GM21786 (cell line): ENCODE results near the gene RIN3.

Source experiments
- ATAC-seq: cut with Tn5 transposase; IDR thresholded peaks from one replicate; pipeline ENCODE4 v1.9.1; 2021; ENCODE audit not compliant: unreplicated experiment

RIN3 gene

DNA sequence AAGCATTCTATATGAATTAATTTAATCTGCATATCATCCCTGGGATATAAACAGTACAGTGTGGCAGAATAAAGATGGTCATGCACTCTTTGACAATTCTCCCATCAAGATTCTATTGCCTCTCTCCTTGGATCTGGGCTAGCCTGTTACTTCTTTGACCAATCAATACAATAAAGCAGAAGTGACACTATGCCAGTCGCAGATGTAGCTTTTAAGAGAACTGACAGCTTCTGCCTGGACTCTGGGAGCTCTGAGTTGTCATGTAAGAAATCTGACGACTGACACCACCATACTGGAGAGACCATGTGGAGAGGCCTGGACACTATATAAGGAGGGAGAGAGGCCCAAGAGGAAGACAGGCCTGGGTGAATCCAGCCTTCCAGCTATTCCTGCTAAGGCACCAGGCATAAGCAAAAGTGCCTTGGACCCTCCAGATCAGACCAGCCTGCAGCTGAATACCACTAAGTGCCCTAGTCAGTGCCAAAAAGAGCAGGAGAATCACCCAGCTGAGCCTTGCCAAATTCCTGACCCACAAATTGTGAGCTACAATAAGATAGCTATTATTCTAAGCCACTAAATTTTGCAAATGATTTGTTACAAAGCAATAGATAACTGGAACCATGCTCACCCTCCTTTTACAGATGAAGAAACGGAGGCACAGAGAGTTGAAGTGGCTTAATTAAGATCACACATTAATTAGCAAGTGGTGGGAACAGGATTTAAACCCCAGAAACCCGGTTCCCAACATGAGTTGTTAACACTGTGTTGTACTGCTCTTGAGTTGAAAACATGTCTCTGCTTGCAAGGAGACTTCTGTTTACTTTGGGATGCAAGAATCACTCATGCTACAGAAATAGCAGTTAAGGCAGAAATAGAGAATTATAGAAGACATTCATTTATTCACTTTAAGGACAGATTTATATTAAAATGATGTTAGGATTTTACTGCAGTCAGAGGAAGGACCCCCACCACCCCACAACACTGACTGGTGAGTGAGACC, 84.6 kb downstream of the RIN3 start:
- no peak for ATAC-seq

DNA sequence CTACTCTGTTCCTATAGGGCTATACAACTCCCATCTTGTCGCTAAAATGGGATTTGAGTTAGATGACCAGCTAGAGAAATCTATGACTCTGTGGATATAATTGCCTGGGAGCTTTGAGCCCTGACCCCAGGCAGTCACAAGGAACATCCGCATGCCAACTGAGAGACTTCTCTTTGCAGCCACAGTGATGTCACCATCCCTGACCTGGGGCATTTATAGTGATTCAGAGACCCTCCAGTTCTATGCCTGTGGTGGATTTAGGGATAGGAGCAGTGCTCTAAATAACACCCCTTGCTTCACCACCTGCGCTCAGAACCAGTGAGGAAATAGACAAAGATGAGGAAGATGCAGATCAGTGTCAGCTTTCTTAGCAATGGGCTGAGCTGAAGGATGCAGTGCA, 86.2 kb downstream of the RIN3 start:
- no peak for ATAC-seq

DNA sequence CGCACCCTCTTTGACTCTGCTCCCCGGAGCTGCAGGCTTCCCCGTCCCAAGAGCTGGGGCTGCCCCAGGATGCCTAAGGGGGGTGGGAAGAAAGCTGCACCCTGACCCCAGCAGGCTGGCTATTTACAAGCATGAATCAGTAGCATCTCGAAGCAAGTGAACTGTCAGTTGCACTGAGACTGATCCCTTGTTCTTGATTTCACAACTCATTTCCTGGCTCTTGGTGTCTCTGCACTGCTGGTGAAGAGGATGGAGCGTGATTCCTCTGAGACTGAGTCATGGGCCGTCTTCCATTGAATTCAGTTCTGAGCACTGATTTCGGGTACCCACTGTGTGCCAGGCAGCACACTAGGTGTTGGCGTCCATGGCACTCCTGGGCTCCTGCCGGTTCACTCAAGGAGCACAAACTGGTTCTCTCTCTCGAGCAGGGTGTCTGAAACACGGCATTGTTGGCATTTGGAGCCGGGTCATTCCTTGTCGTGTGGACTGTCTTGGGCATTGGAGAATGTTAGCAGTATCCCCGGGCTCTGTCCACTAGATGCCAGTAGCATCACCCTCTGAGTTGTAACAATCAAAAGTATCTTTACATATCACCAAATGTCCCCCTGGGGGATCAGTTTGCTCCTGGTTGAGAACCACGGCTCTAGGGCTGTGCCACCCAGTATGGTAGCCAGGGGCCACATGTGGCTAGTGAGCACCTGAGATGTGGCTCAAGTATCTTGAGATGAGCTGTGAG, 86.9 kb downstream of the RIN3 start:
- no peak for ATAC-seq

DNA sequence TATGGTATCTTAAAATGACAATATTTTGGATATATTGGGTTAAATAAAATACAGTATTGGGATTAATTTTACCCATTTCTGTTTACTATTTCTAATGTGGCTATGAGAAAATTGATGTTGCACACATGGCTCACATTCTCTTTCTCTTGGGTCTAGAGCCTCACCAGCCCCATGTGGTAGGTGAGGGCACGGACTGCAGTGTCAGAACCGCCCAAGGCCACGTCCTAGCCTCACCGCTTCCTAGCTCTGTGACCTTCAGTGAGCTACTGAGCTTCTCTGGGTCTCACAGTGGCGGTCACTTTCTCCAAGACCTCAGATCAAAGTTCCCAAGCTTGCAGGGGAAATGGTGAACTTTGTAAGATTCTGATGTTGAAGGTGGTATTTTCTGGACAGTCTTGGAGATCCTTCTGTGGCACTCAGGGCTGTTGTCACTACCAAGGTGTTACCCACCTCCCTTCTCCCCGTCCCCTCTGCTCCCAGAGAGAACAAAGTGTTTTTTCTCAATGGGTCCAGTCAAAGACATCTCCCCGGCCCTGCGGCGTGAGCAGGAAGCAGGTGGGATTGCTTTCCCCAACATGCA, 87.6 kb downstream of the RIN3 start:
- ATAC-seq, result no peak

DNA sequence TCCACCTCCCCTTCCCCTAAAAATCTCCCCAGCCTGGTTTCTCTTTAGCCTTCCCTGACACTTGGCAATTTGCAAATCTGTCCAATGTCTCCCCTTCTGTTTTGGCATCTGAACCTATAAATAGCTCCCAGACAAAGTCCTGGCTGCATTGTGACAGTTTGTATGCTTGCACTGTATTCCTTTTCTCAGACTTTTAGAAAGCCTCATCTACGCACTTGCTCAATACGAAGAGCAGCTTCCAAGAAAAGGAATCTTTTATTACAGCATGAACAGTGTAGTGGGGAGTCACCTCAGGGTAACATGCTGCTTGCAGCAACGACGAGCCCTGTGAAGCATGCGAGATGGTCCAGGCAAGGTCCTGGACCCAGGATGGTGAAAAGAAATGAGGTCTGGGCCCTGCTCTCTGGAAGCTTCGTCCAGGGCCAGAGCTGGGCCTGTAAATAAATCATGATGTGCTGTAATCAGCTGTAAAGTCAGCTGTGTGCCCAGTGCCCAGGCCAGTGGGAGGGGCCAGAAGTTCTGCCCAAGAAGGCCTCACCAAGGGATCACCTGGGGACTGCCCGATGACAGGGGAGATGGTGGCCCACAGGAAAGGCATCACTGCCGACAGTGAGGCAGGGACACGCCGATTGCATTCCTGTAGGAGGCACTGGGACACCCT, 88.3 kb downstream of the RIN3 start:
- ATAC-seq, result no peak

DNA sequence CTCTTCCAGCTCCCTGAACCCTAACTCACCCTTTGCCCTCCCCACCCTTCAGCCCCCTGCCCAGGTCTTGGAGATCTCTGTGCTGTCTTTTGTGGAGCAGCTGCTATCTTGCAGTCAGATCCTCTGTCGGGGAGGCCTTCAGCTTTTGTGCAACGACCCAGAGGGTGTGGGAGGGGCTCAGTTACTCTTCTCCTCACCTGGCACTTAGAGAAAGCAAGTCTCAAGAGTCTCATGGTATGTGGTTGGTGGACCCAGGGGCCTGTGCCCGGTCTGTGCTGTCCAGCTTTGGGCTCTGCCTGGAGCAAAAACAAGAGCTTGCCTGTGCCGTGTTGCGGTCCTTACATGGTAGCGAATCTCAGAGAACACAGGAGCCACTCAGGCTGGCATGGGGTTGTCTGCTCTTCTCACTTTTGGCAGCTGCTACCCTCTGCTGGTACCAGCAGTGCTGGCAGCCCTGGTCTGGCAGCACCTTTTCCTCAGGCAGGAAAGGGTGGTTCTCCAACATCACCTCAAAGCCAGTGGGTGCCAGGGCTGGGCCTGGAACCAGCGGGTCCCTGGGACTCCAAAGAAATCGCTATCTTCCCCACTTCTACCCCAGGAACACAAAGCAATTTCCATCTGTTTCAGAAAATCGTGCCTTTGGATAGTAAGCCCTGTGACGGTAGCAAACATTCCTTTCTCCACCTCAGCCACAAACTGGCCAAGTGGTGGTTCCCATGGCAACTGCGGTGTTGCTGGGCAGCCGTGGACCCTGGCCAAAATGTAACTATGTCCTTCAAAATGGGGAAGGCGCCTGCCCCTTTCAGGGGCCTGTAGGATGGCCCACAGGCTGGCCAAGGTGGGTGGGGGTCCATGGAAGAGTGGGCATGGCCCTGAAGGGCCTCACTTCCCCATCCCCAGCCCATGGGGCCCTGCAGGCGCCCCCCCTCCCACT, 90.0 kb downstream of the RIN3 start:
- ATAC-seq, result no peak

DNA sequence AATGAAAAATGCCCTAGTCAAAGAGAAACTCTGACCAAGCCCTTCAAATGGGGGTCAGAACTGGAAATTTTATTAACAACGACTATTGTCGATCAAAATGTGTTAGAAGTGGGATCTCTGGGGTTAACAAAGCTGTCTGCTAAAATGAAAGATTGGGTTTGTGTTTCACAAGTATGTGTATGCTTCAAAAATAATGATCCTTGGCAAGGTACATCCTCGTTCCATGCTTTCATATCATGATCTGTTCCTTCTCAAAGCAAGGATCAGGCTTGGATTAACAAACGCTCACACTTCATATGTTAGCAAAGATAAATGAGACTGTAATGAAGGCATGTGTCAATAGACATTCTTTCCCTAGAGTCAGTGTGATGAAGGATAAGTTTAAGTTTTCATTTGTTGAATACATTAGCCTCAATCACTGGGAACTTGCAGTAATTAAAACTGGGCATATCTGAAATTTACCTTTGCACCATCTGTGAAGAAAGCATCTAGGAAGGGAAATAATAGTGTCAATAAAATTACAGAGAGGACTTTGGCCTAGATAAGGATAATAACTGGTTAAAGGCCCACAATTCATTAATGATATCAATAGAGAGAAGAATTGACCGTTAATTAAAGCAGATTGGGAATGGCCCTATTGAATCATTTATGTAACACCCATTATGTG, 91.8 kb downstream of the RIN3 start:
- no peak for ATAC-seq

DNA sequence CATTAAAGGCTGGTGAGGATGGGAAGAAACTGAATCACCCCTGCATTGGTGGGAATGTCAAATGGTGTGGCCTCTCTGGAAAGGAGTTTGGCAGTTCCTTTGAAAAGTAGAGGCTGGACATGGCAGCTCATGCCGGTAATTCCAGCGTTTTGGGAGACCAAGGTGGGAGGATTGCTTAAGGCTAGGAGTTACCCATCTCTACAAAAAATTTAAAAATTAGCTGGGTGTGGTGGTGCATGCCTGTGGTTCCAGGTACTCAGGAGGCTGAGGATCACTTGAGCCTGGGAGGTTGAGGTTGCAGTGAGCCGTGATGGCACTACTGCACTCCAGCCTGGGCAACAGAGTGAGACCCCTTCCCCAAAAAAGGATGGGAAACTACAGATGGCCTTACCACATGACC, 93.7 kb downstream of the RIN3 start:
- no peak for ATAC-seq

DNA sequence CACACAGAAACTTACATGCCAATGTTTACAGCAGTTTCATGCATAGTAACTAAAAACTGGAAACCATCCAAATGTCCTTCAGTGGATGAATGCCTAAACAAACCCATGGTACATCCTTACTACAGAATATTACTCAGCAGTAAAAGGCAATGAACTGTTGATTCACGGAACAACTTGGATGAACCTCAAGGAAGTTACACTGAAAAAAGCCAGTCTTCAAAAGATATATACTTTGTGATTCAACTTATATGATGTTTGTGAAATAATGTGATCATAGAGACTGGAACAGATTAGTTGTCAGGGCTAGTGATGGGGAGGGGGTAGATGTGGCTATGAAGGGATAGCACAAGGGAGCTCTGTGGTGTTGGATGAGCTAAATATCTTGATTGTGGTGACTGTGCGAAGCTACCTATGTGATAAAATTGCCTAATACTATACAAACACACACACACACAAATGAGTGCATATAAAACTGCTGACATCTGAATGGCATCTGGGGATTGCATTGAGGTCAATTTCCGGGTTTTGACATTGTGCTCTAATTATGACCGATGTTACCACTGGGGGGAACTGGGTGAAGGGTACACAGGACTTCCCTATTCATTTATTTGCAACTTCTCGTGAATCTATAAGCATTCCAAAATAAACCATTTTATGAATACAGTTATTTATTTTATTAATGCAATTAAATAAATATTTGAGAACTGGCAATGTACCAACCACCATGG, 94.3 kb downstream of the RIN3 start:
- ATAC-seq, result no peak

DNA sequence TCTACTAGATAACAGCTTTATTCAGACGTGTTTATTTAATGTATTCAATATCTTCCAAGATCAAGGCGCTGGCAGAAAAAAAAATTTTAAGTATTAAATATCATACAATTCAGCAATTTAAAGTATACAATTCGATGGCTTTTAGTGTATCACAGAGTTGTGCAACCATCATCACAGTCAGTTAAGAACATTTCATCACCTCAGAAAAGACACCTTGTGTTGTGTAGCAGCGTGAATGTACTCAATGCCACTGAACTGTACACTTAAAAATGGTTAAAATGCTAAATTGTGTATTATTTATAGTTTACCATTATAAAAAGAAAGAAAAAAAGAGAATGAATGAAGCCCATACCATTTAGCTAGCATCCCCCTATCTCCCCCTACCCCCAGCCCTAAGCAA, 96.4 kb downstream of the RIN3 start:
- no peak for ATAC-seq

DNA sequence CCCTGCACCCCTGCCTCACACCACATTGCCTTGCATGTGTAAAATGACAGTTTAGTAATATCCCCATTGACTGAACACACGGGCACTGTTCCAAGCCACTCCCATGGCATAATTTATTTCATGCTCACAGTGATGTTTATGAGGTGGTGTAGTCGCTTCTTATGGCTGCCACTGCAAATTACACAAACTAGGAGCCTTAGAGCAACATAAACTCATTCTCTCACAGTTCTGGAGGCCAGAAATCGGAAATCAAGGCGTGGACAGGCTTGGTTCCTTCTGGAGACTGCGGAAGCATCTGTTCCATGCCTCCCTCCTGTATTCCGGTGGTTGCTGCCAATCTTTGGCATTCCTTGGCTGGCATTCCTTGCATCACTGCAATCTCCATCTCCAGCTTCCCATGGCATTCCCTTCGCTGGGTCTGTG, 97.3 kb downstream of the RIN3 start:
- no peak for ATAC-seq

DNA sequence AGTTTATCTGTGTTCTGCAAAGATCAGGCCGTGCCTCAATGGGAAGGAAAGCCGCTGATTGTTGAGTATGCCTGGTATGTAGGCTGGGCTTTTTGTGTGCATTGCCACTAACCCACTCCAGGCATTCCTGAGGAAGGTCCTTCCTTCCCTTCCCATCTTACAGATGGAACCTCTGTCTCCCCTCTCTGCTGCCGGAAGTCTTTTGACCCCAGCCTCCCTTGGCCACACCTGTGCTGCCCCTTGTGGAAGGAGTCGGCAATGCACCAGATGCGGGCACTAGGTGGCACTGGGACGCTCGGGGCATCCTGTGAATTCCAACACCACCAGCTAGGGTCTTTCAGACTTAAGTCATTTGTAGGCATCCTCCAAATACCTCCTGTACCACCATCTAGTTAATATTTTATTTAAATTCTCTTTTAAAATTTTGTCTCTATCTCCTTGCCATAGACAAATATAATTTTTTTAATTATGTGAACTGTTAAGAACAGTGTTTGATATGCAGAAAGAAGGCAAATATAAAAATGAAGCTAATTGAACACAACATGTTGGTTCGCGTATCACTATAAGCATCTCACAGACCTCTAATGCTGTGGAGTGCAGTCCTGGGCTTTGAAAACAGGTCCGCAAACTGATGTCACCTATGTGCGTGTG, 99.6 kb downstream of the RIN3 start:
- ATAC-seq, result no peak

DNA sequence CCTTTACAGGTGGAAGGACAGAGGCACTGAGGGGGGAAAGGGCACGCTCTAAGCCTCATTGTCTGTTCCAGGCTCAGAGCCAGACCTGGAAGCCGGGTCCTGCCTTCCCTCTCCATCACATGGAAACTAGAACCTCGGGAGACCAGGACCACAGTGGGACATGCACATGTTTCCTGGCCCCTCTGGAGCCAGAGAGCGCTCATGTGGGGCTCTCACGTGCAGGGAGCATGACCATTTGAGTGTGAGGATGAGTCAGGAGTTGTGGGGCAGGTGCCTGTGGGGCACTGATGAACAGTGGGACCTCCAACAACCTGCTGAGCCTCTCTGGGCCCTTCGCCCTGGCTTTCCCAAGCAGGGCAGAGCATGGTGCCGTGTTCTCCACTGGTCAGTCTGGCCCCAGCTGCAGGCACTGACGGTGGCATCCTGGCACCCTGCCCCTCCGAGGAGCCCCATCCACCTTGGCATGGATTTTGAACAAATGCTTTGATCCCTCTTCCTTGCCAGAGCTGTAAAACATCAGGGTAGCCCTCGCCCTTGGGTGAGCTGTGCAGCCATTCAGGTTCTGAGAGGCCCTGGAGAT, 100.2 kb downstream of the RIN3 start:
- ATAC-seq, result no peak

DNA sequence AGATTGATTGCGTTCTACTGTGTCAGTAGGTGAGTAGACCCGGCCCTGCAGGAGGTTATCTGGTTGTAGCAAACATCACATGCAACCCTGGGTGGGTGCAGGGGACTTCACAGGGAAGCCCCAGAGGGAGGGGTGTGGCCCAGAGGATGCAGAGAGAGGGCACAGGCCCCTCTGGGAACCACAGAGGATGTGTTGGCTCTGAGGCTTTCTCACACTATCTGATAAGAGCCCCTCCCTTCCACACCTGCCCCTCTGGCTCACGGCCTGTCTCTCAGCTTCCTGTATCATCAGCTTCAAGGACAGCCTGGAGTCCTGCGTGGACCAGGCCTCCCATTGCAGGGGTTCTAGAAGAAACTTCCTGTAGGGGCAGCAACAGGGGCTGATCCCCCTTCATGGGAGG, 101.9 kb downstream of the RIN3 start:
- ATAC-seq, result peak; percentile 91

DNA sequence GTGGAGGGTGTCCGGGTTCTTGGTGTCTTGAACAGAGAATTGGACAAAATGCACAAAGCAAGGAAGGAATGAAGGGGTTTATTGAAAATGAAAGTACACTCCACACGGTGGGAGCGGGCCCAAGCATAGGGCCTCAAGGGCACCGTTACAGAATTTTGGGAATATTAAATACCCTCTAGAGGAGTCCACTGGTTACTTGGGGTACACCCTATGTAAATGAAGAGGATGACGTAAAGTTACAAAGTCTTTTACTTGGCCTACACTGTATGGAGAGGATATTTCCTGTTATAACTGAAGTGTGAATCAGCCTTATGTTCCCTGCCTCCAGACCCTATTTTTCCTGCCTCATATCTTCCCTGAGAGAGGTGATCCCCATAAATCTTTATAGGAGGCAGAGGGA, 102.6 kb downstream of the RIN3 start:
- no peak for ATAC-seq

DNA sequence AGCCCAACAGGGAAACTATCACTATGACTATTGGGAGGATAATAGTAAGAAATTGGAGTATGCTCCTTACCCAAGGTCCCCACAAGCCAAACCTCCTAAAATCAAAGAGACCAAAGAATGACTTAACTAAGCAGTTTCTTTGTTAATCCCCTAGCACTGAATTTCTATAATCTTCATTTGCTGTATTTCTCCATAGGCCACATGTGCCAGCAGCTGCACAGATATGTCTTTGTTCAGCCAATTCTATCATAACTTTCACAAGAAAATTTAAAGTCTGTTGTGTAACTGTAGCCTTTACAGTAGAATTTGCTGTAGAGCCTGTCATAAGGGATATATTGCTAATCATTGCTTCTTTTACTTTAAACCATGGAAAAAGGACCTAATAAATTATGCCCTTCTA, 104.0 kb downstream of the RIN3 start:
- no peak for ATAC-seq

DNA sequence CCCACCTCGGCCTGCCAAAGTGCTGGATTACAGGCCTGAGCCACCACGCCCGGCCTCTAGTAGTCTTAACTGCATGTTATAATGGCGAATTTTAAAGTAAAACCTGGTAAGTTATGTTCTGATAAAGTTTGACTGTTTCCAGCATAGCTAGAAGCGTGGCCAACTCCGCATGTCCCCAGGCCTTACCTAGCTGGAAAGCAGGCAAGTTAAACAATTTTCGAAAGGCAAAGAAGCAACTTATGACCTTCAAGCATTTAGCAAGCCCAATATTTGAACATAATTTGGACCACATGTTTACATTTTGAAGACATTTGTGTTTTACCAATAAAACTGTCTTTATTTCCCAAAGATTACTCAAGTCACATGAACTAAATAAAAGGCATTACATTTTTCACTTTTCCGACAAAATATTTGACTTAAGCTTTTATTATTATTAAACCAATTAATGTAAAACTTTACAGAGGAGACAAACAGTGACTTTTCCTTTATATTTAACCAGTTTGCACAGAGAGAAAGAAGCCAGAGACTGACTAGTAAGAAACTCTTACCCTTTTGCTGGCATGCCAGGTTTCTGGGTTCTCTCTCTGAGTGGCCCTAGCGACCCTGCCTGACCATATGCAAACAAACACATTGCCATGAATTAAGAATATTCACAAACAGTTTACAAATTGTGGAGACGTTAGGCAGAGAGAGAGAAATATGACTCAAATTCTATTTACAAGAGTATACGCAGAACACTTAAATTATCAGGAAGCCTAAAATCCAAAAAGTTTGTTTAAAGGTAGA, 106.3 kb downstream of the RIN3 start:
- ATAC-seq, result no peak
